ENCODE results near the gene CHI3L1.

Gene CHI3L1

GRCh38 chr1:203188686-203189232 lies 2.3 kb upstream of the CHI3L1 start:
- no peak overlapping the region for H3K4me3 ChIP-seq
- no peak for TF ChIP-seq CTCF (IDR thresholded peaks at IDR 0.05)
- DNase-seq (ENCODE audit: low spot score), result no peak
- no peak overlapping the region for H3K27ac ChIP-seq

- no peak for DNase-seq (ENCODE audit: low spot score)
- Histone ChIP-seq H3K4me3 (no peak overlapping the region), H3K27ac (no peak overlapping the region)
- TF ChIP-seq CTCF (IDR thresholded peaks at IDR 0.05), result no peak
These were observed 1.3 kb upstream of the CHI3L1 start for GRCh38 chr1:203187689-203188264.

DNA sequence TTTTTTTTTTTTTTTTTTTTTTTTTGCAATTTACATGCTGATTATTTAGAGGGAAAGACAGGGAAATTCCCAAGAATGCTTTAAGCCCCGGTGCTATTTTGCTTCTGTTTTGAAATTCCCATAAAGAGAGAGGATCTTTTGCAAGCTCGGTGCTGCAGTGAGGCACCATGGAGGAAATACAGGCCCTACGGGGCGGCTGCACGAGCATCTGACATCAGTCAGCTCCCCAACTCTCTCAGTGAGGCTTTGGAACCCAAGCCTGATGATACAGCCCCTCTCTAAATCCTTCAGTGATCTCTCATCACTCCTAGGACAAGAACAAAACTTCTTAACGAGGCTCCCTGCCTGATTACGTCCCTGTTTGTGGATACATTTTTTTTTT lies 791 bp upstream of the CHI3L1 start:
- Histone ChIP-seq H3K27ac (no peak overlapping the region), H3K4me3 (no peak overlapping the region)
- peak; percentile 28 for DNase-seq (ENCODE audit: low spot score)
- TF ChIP-seq CTCF (IDR thresholded peaks at IDR 0.05), result no peak

DNA sequence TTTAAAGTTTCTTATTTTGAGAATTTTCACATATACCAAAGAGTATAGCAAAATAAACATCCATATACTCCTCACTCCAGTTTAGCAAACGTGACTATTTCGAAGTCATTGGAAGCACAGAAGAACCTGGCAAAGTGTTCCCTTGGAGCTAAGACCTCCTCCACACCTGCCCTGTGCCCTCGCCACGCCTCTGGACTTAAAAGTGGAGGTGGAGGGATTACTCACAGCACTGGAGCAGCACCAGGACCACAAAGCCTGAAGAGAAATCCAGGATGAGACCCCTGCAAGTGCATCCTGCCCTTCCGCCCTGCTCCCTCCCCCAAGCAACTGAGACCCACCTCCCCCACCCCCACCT lies 436 bp downstream of the CHI3L1 start:
- Histone ChIP-seq H3K27ac (no peak overlapping the region), H3K4me3 (no peak overlapping the region)
- no peak for DNase-seq (ENCODE audit: low spot score)
- TF ChIP-seq CTCF (IDR thresholded peaks at IDR 0.05), result no peak

DNA sequence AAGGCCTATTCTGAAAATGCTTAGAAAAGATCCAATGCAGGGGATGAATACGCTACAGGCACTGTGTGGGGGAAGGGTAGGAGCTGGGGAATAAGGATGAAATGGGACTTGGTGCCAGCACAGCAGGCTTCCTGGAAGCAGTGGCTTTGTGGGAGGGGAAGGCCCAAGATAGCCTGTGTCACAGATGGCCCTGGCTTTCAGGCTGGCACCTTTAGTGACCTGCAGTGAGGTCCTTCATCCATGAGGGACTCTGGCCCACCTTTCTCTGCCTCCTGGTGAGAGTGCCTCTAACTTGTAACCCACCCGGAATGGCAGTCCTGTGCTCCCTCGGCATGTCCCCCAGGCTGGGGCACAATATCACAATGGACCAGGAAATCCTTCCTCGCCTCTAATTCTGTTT lies 919 bp downstream of the CHI3L1 start:
- TF ChIP-seq CTCF (IDR thresholded peaks at IDR 0.05), result no peak
- no peak for DNase-seq (ENCODE audit: low spot score)
- Histone ChIP-seq H3K27ac (no peak overlapping the region), H3K4me3 (no peak overlapping the region)

DNA sequence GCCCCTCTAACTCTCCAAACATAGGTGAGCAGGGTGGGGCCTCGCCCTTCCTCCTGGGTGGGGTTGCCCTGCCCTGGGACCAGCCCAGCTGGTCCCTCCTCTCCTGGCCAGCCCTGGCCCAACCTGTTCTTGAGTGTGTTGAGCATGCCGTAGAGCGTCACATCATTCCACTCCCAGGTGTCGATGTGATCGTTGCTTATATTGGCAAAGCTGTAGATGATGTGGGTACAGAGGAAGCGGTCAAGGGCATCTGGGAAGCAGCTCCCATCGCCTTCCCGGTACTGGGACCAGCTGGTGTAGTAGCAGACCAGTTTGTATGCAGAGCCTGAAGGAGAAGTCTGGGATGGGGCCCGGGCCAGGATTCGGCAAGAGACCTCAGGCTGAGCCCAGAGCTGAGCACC lies 1.4 kb downstream of the CHI3L1 start:
- H3K27ac ChIP-seq, result no peak overlapping the region
- H3K4me3 ChIP-seq, result no peak overlapping the region
- no peak for TF ChIP-seq CTCF (IDR thresholded peaks at IDR 0.05)
- DNase-seq (ENCODE audit: low spot score), result no peak

GRCh38 chr1:203184467-203184866 lies 2.0 kb downstream of the CHI3L1 start:
- no peak overlapping the region for H3K4me3 ChIP-seq
- no peak for DNase-seq (ENCODE audit: low spot score)
- no peak for TF ChIP-seq CTCF (IDR thresholded peaks at IDR 0.05)
- H3K27ac ChIP-seq, result no peak overlapping the region

Data from coronary artery (tissue), 2 donors.